ENCODE measurements around the gene GDI2. TPM values are rescaled to one million over a fixed set of nuclear protein-coding genes. Genes with fewer than 3 reads are reported as not detected.
"Not testable (repeated sequence)": the region's sequence is repeated elsewhere in the genome, so short reads cannot be mapped to it uniquely, and the experiment has no call there.

Gene GDI2
- total and polyA plus RNA-seq, 2 donors: 139 to 268 TPM

- 98% methylated on average over 3 of the region's 3 CpGs for WGBS
- peaks cover 9 to 19% of the 10 kb centered on the region in 2 donors for H3K4me1 ChIP-seq (ENCODE audit: control insufficient read depth in 2 of 2, insufficient read depth in 2 of 2, low read length in 2 of 2)
- DNase-seq (ENCODE audit: low read depth in 6 of 9, low spot score in 9 of 9): no peak
- H3K27ac ChIP-seq (ENCODE audit: low read depth in 1 of 2, low read length in 1 of 2): no peak overlapping the region
- peaks cover 0 to 5% of the 10 kb centered on the region in 2 donors for H3K9me3 ChIP-seq (ENCODE audit: control insufficient read depth in 2 of 2, insufficient read depth in 1 of 2, low read length in 1 of 2)
- no peaks in the 10 kb centered on the region for H3K27me3 ChIP-seq (ENCODE audit: control insufficient read depth in 2 of 2, insufficient read depth in 1 of 2, low read length in 1 of 2)
- no peak overlapping the region for H3K4me3 ChIP-seq (ENCODE audit: low read length in 2 of 2)
- H3K36me3 ChIP-seq (ENCODE audit: control insufficient read depth in 2 of 2, insufficient read depth in 2 of 2, low read length in 1 of 2): peaks cover 18 to 72% of the 10 kb centered on the region in 2 donors
Observed at GRCh38 chr10:5779730-5780129, 33.5 kb downstream of the GDI2 start.

- H3K27me3 ChIP-seq (ENCODE audit: control insufficient read depth in 2 of 2, insufficient read depth in 1 of 2, low read length in 1 of 2); DNase-seq (ENCODE audit: low read depth in 6 of 9, low spot score in 9 of 9); H3K27ac ChIP-seq (ENCODE audit: low read depth in 1 of 2, low read length in 1 of 2); H3K9me3 ChIP-seq (ENCODE audit: control insufficient read depth in 2 of 2, insufficient read depth in 1 of 2, low read length in 1 of 2); H3K4me3 ChIP-seq (ENCODE audit: low read length in 2 of 2): not testable (repeated sequence)
- WGBS: 98% methylated on average over 3 of the region's 3 CpGs
- peaks cover 9 to 21% of the 10 kb centered on the region in 2 donors for H3K4me1 ChIP-seq (ENCODE audit: control insufficient read depth in 2 of 2, insufficient read depth in 2 of 2, low read length in 2 of 2)
- peaks cover 5 to 61% of the 10 kb centered on the region in 2 donors for H3K36me3 ChIP-seq (ENCODE audit: control insufficient read depth in 2 of 2, insufficient read depth in 2 of 2, low read length in 1 of 2)
Observed at GRCh38 chr10:5777758-5778157, 35.5 kb downstream of the GDI2 start.

- H3K4me1 ChIP-seq (ENCODE audit: control insufficient read depth in 2 of 2, insufficient read depth in 2 of 2, low read length in 2 of 2): peaks cover 9 to 21% of the 10 kb centered on the region in 2 donors
- 87% methylated on average over 3 of the region's 3 CpGs for WGBS
- no peak overlapping the region for H3K27ac ChIP-seq (ENCODE audit: low read depth in 1 of 2, low read length in 1 of 2)
- no peaks in the 10 kb centered on the region for H3K27me3 ChIP-seq (ENCODE audit: control insufficient read depth in 2 of 2, insufficient read depth in 1 of 2, low read length in 1 of 2)
- no peak overlapping the region for H3K4me3 ChIP-seq (ENCODE audit: low read length in 2 of 2)
- DNase-seq (ENCODE audit: low read depth in 6 of 9, low spot score in 9 of 9): no peak
- H3K9me3 ChIP-seq (ENCODE audit: control insufficient read depth in 2 of 2, insufficient read depth in 1 of 2, low read length in 1 of 2): no peaks in the 10 kb centered on the region
- H3K36me3 ChIP-seq (ENCODE audit: control insufficient read depth in 2 of 2, insufficient read depth in 2 of 2, low read length in 1 of 2): peaks cover 9 to 57% of the 10 kb centered on the region in 2 donors
Observed at GRCh38 chr10:5776881-5777197, 36.4 kb downstream of the GDI2 start.

GRCh38 chr10:5776136-5776880 lies 36.9 kb downstream of the GDI2 start:
- H3K27me3 ChIP-seq (ENCODE audit: control insufficient read depth in 2 of 2, insufficient read depth in 1 of 2, low read length in 1 of 2): no peaks in the 10 kb centered on the region
- no peak overlapping the region for H3K4me3 ChIP-seq (ENCODE audit: low read length in 2 of 2)
- peaks cover 10 to 61% of the 10 kb centered on the region in 2 donors for H3K36me3 ChIP-seq (ENCODE audit: control insufficient read depth in 2 of 2, insufficient read depth in 2 of 2, low read length in 1 of 2)
- H3K9me3 ChIP-seq (ENCODE audit: control insufficient read depth in 2 of 2, insufficient read depth in 1 of 2, low read length in 1 of 2): no peaks in the 10 kb centered on the region
- peak overlapping the region; percentile 78 to 90 for H3K27ac ChIP-seq (ENCODE audit: low read depth in 1 of 2, low read length in 1 of 2)
- H3K4me1 ChIP-seq (ENCODE audit: control insufficient read depth in 2 of 2, insufficient read depth in 2 of 2, low read length in 2 of 2): peaks cover 9 to 21% of the 10 kb centered on the region in 2 donors
- WGBS: 97% methylated on average over 7 of the region's 7 CpGs
- DNase-seq (ENCODE audit: low read depth in 6 of 9, low spot score in 9 of 9): no peak

GRCh38 chr10:5775685-5776084 lies 37.5 kb downstream of the GDI2 start:
- peak overlapping the region; percentile 78 to 90 for H3K27ac ChIP-seq (ENCODE audit: low read depth in 1 of 2, low read length in 1 of 2)
- 51% methylated on average over 16 of the region's 16 CpGs for WGBS
- H3K4me3 ChIP-seq (ENCODE audit: low read length in 2 of 2): no peak overlapping the region

GRCh38 chr10:5774987-5775620 lies 38.1 kb downstream of the GDI2 start:
- Histone ChIP-seq H3K9me3 (ENCODE audit: control insufficient read depth in 2 of 2, insufficient read depth in 1 of 2, low read length in 1 of 2) (no peaks in the 10 kb centered on the region), H3K27ac (ENCODE audit: low read depth in 1 of 2, low read length in 1 of 2) (peak overlapping the region; percentile 71 to 78), H3K4me1 (ENCODE audit: control insufficient read depth in 2 of 2, insufficient read depth in 2 of 2, low read length in 2 of 2) (peaks cover 9 to 21% of the 10 kb centered on the region in 2 donors), H3K4me3 (ENCODE audit: low read length in 2 of 2) (no peak overlapping the region), H3K27me3 (ENCODE audit: control insufficient read depth in 2 of 2, insufficient read depth in 1 of 2, low read length in 1 of 2) (no peaks in the 10 kb centered on the region), H3K36me3 (ENCODE audit: control insufficient read depth in 2 of 2, insufficient read depth in 2 of 2, low read length in 1 of 2) (peaks cover 10 to 58% of the 10 kb centered on the region in 2 donors)
- 95% methylated on average over 8 of the region's 8 CpGs for WGBS
- peak in 1 of 9 donors; percentile 5 for DNase-seq (ENCODE audit: low read depth in 6 of 9, low spot score in 9 of 9)

More at GRCh38 chr10:5775685-5776084, 37.5 kb downstream of the GDI2 start:
- H3K9me3 ChIP-seq (ENCODE audit: control insufficient read depth in 2 of 2, insufficient read depth in 1 of 2, low read length in 1 of 2): no peaks in the 10 kb centered on the region
- no peaks in the 10 kb centered on the region for H3K27me3 ChIP-seq (ENCODE audit: control insufficient read depth in 2 of 2, insufficient read depth in 1 of 2, low read length in 1 of 2)
- peaks cover 10 to 59% of the 10 kb centered on the region in 2 donors for H3K36me3 ChIP-seq (ENCODE audit: control insufficient read depth in 2 of 2, insufficient read depth in 2 of 2, low read length in 1 of 2)
- peaks cover 9 to 21% of the 10 kb centered on the region in 2 donors for H3K4me1 ChIP-seq (ENCODE audit: control insufficient read depth in 2 of 2, insufficient read depth in 2 of 2, low read length in 2 of 2)
- DNase-seq (ENCODE audit: low read depth in 6 of 9, low spot score in 9 of 9): peak; percentile 51 to 86 (median 70)

GRCh38 chr10:5766189-5766588 lies 47.0 kb downstream of the GDI2 start:
- no peak for DNase-seq (ENCODE audit: low read depth in 6 of 9, low spot score in 9 of 9)

GRCh38 chr10:5765617-5766016 lies 47.6 kb downstream of the GDI2 start:
- no peak for DNase-seq (ENCODE audit: low read depth in 6 of 9, low spot score in 9 of 9)
- WGBS: 97% methylated on average over 2 of the region's 2 CpGs
- H3K4me1 ChIP-seq (ENCODE audit: control insufficient read depth in 2 of 2, insufficient read depth in 2 of 2, low read length in 2 of 2): no peaks in the 10 kb centered on the region

More at GRCh38 chr10:5766189-5766588, 47.0 kb downstream of the GDI2 start:
- H3K4me1 ChIP-seq (ENCODE audit: control insufficient read depth in 2 of 2, insufficient read depth in 2 of 2, low read length in 2 of 2): no peaks in the 10 kb centered on the region
- 99% methylated on average over 2 of the region's 2 CpGs for WGBS
- no peak overlapping the region for H3K27ac ChIP-seq (ENCODE audit: low read depth in 1 of 2, low read length in 1 of 2)
- H3K36me3 ChIP-seq (ENCODE audit: control insufficient read depth in 2 of 2, insufficient read depth in 2 of 2, low read length in 1 of 2): peaks cover 38 to 82% of the 10 kb centered on the region in 2 donors
- no peak overlapping the region for H3K4me3 ChIP-seq (ENCODE audit: low read length in 2 of 2)
- no peaks in the 10 kb centered on the region for H3K27me3 ChIP-seq (ENCODE audit: control insufficient read depth in 2 of 2, insufficient read depth in 1 of 2, low read length in 1 of 2)
- H3K9me3 ChIP-seq (ENCODE audit: control insufficient read depth in 2 of 2, insufficient read depth in 1 of 2, low read length in 1 of 2): no peaks in the 10 kb centered on the region

More at GRCh38 chr10:5765617-5766016, 47.6 kb downstream of the GDI2 start:
- no peaks in the 10 kb centered on the region for H3K9me3 ChIP-seq (ENCODE audit: control insufficient read depth in 2 of 2, insufficient read depth in 1 of 2, low read length in 1 of 2)
- H3K27me3 ChIP-seq (ENCODE audit: control insufficient read depth in 2 of 2, insufficient read depth in 1 of 2, low read length in 1 of 2): no peaks in the 10 kb centered on the region
- H3K36me3 ChIP-seq (ENCODE audit: control insufficient read depth in 2 of 2, insufficient read depth in 2 of 2, low read length in 1 of 2): peaks cover 39 to 88% of the 10 kb centered on the region in 2 donors
- no peak overlapping the region for H3K4me3 ChIP-seq (ENCODE audit: low read length in 2 of 2)
- no peak overlapping the region for H3K27ac ChIP-seq (ENCODE audit: low read depth in 1 of 2, low read length in 1 of 2)

Data from thymus (tissue), 11 donors.